G401 (cell line): ENCODE measurements around the gene DEFB108B. TPM values are rescaled to one million over a fixed set of nuclear protein-coding genes. Genes with fewer than 3 reads are reported as not detected.

Source experiments
- total RNA-seq: library from RNA; depleted of rRNA; stranded (reverse); fragments of >200 nt; shearing (Covaris generic); gene quantifications from 2 replicates; pipeline ENCODE4 v1.2.3, GENCODE V29; 2014; rRNA removed

Gene DEFB108B
- total RNA-seq, 1 experiment from 2014 or later = not detected

Other genes starting within 250 kb of the DEFB108B start
- not detected in 2 replicates for gene DEFB131B, start 45.3 kb downstream of the DEFB108B start, total RNA-seq
- gene XNDC1N, start 95.4 kb downstream of the DEFB108B start, total RNA-seq = 0.41 and 10.1 TPM in 2 replicates
- gene RNF121, start 95.8 kb downstream of the DEFB108B start, total RNA-seq = 33.9 and 47.2 TPM in 2 replicates
- gene IL18BP, start 165.7 kb downstream of the DEFB108B start, total RNA-seq = 0.25 and 5.6 TPM in 2 replicates
- gene NUMA1, start 247.3 kb downstream of the DEFB108B start, total RNA-seq = 128 and 136 TPM in 2 replicates
- gene LRRC51, start 247.7 kb downstream of the DEFB108B start, total RNA-seq = 7.1 and 10.8 TPM in 2 replicates